Measurements from ENCODE around the gene DENND2A. TPM values are rescaled to one million over a fixed set of nuclear protein-coding genes. Genes with fewer than 3 reads are reported as not detected.

Gene DENND2A
- total and polyA plus RNA-seq, 10 of the 15 experiments (the other 5 are each of a cell fraction or from before 2014, with no cell fraction given): 0.01 TPM; not detected in 9

DNA sequence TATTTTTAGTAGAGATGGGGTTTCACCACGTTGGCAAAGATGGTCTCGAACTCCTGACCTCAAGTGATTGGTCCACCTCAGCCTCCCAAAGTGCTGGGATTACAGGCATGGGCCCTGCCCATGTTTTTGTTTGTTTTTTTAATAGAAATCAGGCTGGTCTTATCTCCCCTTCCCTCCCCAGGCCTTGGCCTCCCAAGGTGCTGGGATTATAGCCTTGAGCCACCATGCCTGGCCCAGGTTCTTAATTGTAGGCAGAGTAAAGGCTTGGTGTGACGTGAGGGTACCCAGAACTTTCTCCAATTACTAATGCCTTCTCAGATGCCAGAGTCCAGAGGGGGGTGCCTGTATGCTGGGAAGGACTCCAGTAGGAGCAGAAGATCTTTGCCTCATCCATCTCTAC lies 156.1 kb downstream of the DENND2A start:
- no peak overlapping the region for H3K4me2 ChIP-seq (ENCODE audit: control insufficient read depth, insufficient read depth)
- FAIRE-seq: no peak
- in situ Hi-C loops (cut with MboI) (no loop called here), intact Hi-C loops (cut with micrococcal nuclease; ENCODE audit: unreplicated experiment) (no loop called here)
- RAD21 ChIA-PET (ENCODE audit: unreplicated experiment): no interaction called here
- POLR2A ChIA-PET: no interaction called here
- CTCF ChIA-PET: no interaction called here
- no peaks in the 10 kb centered on the region for H4K20me1 ChIP-seq (ENCODE audit: control insufficient read depth, insufficient read depth)
- no TSS peak for BruUV-seq (replicated peaks)
- no peak overlapping the region for H3K4me3 ChIP-seq
- DNase-seq (ENCODE audit: low read depth, low spot score): no peak
- SMC1A ChIA-PET (ENCODE audit: uncharacterized antibody, unreplicated experiment): no interaction called here
- no peak overlapping the region for H3K27ac ChIP-seq (ENCODE audit: control insufficient read depth, insufficient read depth)
- ATAC-seq: no peak
- no peaks in the 10 kb centered on the region for H3K36me3 ChIP-seq (ENCODE audit: control insufficient read depth in 2 of 2, insufficient read depth in 2 of 2, low read length in 1 of 2)
- H2AFZ ChIP-seq (ENCODE audit: control insufficient read depth, low read depth, low read length): no peak overlapping the region
- H3K79me2 ChIP-seq (ENCODE audit: control insufficient read depth, insufficient read depth, low read length): no peaks in the 10 kb centered on the region
- no peaks in the 10 kb centered on the region; a peak in 1 of 4 replicates for H3K27me3 ChIP-seq (replicated peaks in 1 of 2; ENCODE audit: control insufficient read depth in 2 of 2, insufficient read depth in 2 of 2, low read length in 1 of 2)
- H3K4me1 ChIP-seq (ENCODE audit: control insufficient read depth, insufficient read depth, low read length): no peaks in the 10 kb centered on the region
- no peaks in the 10 kb centered on the region for H3K9me3 ChIP-seq (replicated peaks; ENCODE audit: control insufficient read depth, insufficient read depth, low read length)
- WGBS (ENCODE audit: insufficient coverage, insufficient replicate concordance, low lambda C conversion rate, missing lambda C conversion rate): 29% methylated on average over 3 of the region's 3 CpGs
- no peak for TF ChIP-seq SUPT20H (IDR thresholded peaks at IDR 0.05; ENCODE audit: borderline replicate concordance, control insufficient read depth, low read depth, low read length)
- TF ChIP-seq, protein P1, sequence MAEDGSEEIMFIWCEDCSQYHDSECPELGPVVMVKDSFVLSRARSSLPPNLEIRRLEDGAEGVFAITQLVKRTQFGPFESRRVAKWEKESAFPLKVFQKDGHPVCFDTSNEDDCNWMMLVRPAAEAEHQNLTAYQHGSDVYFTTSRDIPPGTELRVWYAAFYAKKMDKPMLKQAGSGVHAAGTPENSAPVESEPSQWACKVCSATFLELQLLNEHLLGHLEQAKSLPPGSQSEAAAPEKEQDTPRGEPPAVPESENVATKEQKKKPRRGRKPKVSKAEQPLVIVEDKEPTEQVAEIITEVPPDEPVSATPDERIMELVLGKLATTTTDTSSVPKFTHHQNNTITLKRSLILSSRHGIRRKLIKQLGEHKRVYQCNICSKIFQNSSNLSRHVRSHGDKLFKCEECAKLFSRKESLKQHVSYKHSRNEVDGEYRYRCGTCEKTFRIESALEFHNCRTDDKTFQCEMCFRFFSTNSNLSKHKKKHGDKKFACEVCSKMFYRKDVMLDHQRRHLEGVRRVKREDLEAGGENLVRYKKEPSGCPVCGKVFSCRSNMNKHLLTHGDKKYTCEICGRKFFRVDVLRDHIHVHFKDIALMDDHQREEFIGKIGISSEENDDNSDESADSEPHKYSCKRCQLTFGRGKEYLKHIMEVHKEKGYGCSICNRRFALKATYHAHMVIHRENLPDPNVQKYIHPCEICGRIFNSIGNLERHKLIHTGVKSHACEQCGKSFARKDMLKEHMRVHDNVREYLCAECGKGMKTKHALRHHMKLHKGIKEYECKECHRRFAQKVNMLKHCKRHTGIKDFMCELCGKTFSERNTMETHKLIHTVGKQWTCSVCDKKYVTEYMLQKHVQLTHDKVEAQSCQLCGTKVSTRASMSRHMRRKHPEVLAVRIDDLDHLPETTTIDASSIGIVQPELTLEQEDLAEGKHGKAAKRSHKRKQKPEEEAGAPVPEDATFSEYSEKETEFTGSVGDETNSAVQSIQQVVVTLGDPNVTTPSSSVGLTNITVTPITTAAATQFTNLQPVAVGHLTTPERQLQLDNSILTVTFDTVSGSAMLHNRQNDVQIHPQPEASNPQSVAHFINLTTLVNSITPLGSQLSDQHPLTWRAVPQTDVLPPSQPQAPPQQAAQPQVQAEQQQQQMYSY (CRISPR knock-in tag; IDR thresholded peaks at IDR 0.05): no peak
- TF ChIP-seq RAD51 (IDR thresholded peaks at IDR 0.05): no peak
- TF ChIP-seq SREBF2 (IDR thresholded peaks at IDR 0.05; ENCODE audit: low read length): no peak
- TF ChIP-seq JUND (IDR thresholded peaks at IDR 0.05; ENCODE audit: low read depth, low read length): no peak
- TF ChIP-seq CREB1 (IDR thresholded peaks at IDR 0.05; ENCODE audit: low read depth): no peak
- no peak for TF ChIP-seq CBX5 (IDR thresholded peaks at IDR 0.05; ENCODE audit: low read depth)
- TF ChIP-seq KLF5 (IDR thresholded peaks at IDR 0.05; ENCODE audit: partially characterized antibody): no peak
- TF ChIP-seq, protein P2, sequence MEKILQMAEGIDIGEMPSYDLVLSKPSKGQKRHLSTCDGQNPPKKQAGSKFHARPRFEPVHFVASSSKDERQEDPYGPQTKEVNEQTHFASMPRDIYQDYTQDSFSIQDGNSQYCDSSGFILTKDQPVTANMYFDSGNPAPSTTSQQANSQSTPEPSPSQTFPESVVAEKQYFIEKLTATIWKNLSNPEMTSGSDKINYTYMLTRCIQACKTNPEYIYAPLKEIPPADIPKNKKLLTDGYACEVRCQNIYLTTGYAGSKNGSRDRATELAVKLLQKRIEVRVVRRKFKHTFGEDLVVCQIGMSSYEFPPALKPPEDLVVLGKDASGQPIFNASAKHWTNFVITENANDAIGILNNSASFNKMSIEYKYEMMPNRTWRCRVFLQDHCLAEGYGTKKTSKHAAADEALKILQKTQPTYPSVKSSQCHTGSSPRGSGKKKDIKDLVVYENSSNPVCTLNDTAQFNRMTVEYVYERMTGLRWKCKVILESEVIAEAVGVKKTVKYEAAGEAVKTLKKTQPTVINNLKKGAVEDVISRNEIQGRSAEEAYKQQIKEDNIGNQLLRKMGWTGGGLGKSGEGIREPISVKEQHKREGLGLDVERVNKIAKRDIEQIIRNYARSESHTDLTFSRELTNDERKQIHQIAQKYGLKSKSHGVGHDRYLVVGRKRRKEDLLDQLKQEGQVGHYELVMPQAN (conservative IDR thresholded peaks at IDR 0.05): no peak
- TF ChIP-seq, protein P3, sequence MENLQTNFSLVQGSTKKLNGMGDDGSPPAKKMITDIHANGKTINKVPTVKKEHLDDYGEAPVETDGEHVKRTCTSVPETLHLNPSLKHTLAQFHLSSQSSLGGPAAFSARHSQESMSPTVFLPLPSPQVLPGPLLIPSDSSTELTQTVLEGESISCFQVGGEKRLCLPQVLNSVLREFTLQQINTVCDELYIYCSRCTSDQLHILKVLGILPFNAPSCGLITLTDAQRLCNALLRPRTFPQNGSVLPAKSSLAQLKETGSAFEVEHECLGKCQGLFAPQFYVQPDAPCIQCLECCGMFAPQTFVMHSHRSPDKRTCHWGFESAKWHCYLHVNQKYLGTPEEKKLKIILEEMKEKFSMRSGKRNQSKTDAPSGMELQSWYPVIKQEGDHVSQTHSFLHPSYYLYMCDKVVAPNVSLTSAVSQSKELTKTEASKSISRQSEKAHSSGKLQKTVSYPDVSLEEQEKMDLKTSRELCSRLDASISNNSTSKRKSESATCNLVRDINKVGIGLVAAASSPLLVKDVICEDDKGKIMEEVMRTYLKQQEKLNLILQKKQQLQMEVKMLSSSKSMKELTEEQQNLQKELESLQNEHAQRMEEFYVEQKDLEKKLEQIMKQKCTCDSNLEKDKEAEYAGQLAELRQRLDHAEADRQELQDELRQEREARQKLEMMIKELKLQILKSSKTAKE (IDR thresholded peaks at IDR 0.05; ENCODE audit: low read depth, poor library complexity, severe bottlenecking): no peak
- TF ChIP-seq CHD2 (IDR thresholded peaks at IDR 0.05; ENCODE audit: borderline replicate concordance, low read depth, low read length): no peak
- no peak for TF ChIP-seq PAX8 (IDR thresholded peaks at IDR 0.05)
- no peak for TF ChIP-seq POLR2A (IDR thresholded peaks at IDR 0.05; ENCODE audit: low read depth, low read length)
- TF ChIP-seq RB1 (IDR thresholded peaks at IDR 0.05; ENCODE audit: borderline replicate concordance): no peak
- no peak for TF ChIP-seq BRCA1 (IDR thresholded peaks at IDR 0.05; ENCODE audit: low read depth, low read length)
- no peak overlapping the region for H3K9ac ChIP-seq (ENCODE audit: control insufficient read depth, insufficient read depth, low read length)

Data from GM12878 (cell line).